ENCODE results near the gene PATE1.

Gene PATE1

DNA sequence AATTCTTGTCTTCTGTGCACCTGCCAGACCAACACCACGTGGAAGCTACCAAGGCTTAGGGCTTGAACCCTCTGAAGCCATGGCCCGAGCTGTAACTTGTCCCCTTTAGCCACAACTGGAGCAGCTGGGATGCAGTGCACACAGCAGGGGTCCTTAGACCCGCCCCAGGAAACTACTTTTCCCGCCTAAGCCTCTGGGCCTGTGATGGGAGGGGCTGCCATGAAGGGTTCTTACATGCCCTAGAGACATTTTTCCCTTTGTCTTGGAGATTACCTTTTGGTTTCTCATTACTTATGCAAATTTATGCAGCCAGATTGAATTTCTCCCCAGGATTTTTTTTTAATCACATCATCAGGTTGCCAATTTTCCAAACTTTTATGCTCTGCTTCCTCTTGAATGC lies 51.6 kb downstream of the PATE1 start:
- DNase-seq = no peak

Data from activated naive CD4-positive, alpha-beta T cell (primary cell).